IMR-90 (cell line): ENCODE data around the gene OR52E8.

Experiments
- BHLHE40 ChIP-seq: fragments of 150-350 bp; IDR thresholded peaks from 2 replicates; pipeline ENCODE4 v1.6.1; 2016; ENCODE audit warnings: mild to moderate bottlenecking, low read depth, low read length
- CHD1 ChIP-seq: IDR thresholded peaks from 2 replicates; pipeline ENCODE4 v1.6.1; 2012; ENCODE audit warnings: low read depth, low read length, improper control_type of control experiment
- CTCF ChIP-seq: conservative IDR thresholded peaks from 2 replicates; pipeline ENCODE4 v1.5.1; 2012; ENCODE audit warnings: mild to moderate bottlenecking, low read depth, low read length, improper control_type of control experiment
- FOS ChIP-seq: fragments of 150-350 bp; IDR thresholded peaks from 2 replicates; pipeline ENCODE4 v1.6.1; 2016; ENCODE audit warnings: low read depth, low read length
- MAFK ChIP-seq: IDR thresholded peaks from 2 replicates; pipeline ENCODE4 v1.6.1; 2012; ENCODE audit warnings: low read depth, low read length, improper control_type of control experiment
- MXI1 ChIP-seq: IDR thresholded peaks from 2 replicates; pipeline ENCODE4 v1.6.1; 2012; ENCODE audit warnings: low read depth, mild to moderate bottlenecking, low read length, moderate library complexity, borderline replicate concordance
- NFE2L2 ChIP-seq: fragments of 150-350 bp; IDR thresholded peaks from 2 replicates; pipeline ENCODE4 v1.6.1; 2016; ENCODE audit warnings: low read depth, mild to moderate bottlenecking, low read length
- POLR2A ChIP-seq: IDR thresholded peaks from 2 replicates; pipeline ENCODE4 v1.6.1; 2012; ENCODE audit warnings: mild to moderate bottlenecking, low read depth, low read length
- RAD21 ChIP-seq: IDR thresholded peaks from 2 replicates; pipeline ENCODE4 v1.6.1; 2012; ENCODE audit warnings: low read length, improper control_type of control experiment
- RCOR1 ChIP-seq: IDR thresholded peaks from 2 replicates; pipeline ENCODE4 v1.6.1; 2012; ENCODE audit warnings: mild to moderate bottlenecking, low read length, improper control_type of control experiment; ENCODE audit not compliant: insufficient replicate concordance
- RFX5 ChIP-seq: IDR thresholded peaks from 2 replicates; pipeline ENCODE4 v1.8.0; 2012; ENCODE audit warnings: low read depth, mild to moderate bottlenecking, low read length, moderate library complexity
- SMC3 ChIP-seq: fragments of 150-350 bp; IDR thresholded peaks from 2 replicates; pipeline ENCODE4 v1.6.1; 2016; ENCODE audit warnings: low read depth, mild to moderate bottlenecking, antibody characterized with exemption, low read length, moderate library complexity
- USF2 ChIP-seq: fragments of 150-350 bp; IDR thresholded peaks from 2 replicates; pipeline ENCODE4 v1.6.1; 2017; ENCODE audit warnings: mild to moderate bottlenecking, antibody characterized with exemption, low read length, low read depth

- TF ChIP-seq NFE2L2 = no peak
- TF ChIP-seq POLR2A = no peak
- no peak for TF ChIP-seq SMC3
- no peak for TF ChIP-seq CTCF
- TF ChIP-seq RFX5 = no peak
- TF ChIP-seq MAFK = no peak
- no peak for TF ChIP-seq BHLHE40
- no peak for TF ChIP-seq FOS
- no peak for TF ChIP-seq CHD1
- TF ChIP-seq RAD21 = no peak
- no peak for TF ChIP-seq MXI1
- TF ChIP-seq USF2 = no peak
- no peak for TF ChIP-seq RCOR1
Observed at GRCh38 chr11:5837695-5838094, 19.8 kb downstream of the OR52E8 start.
